ENCODE results near the gene LIPH.
A peak's percentile ranks its signal among the peaks of the same experiment; 100 is the strongest.
"Not testable (repeated sequence)": the region's sequence is repeated elsewhere in the genome, so short reads cannot be mapped to it uniquely, and the experiment has no call there.

Gene LIPH

DNA sequence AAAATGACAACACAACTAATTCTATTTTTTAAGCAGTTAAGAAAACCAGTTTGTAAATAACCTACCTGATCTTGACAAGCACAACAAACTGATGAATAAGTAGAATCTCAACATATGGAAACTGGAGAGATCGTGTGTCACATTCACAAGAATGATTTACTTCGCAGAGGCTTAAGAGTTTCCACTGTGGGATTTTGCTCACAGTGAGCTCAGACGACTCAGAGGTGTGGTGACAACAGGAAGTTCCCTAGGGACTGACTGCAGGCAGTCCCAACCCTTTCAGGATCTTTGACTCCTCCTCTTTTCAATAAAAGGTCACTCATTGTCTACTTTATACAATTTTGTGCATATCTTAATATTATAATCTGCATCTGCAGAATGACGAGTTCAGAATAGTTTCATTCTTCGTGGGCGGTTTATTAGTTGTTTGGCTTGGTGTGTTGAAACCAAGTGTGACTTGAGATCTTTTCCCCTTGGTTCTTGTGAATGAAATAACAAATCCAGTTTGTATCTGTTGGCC is at the start of gene LIPH:
Gene LIPH, minus strand, starts transcription at position 231 of the 520 bp plus-strand sequence. Its CDS starts 117 bp downstream, at position 114.
- DNase-seq: peak; percentile 27

DNA sequence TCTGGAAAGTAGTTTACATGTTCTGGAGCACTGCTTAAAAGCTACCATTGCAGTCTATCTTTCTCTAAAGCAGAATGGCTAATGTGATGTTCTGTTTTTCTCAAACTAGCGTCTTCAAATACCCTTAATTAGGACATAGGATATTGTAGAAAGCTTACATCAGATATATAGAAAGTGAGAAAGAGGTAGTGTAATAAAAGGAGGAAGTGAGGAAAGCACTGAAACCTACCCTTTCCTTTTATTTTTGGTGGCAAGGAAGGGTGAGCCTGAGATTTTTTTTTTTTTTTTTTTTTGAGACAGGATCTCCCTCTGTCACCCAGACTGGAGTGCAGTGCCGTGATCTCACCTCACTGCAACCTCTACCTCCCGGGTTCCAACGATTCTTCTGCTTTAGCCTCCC is 43.1 kb upstream of the LIPH start:
- no peak for DNase-seq

DNA sequence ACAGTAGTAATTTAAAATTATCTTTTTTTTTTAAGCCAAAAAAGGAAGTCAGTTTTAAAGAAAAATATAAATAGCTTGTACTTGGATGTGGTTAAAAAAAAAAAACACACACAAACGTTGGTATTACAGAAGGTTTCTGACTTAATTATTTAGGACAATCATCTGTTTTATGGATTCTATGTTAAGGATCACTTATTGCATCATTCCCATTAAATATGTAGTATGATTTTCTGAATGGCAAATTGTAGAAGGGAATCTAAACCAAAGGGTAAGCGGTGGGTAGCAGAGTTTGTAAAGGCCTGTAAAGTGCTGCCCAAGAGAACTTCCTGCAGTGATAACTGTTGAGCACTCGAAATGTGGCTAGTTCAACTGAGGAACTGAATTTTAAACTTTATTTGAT is 41.7 kb upstream of the LIPH start:
- no peak for DNase-seq

DNA sequence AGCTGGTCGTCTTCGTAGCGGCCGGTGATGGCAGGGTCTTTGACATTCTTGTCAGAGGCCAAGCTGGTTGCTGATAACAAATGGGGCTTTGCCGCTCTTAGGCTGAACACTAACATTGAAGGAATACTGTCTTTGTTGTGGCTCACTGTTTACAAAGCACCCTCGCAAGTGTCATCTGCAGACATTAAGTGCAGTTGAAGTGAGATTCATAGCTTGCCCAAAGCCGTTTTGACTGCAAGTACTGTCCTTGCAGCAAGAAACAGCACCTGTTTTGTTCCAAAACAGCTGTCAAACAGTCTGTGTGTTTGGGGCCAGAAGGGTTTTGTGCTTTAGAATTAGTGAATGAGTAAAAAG is 34.3 kb upstream of the LIPH start:
- no peak for DNase-seq

DNA sequence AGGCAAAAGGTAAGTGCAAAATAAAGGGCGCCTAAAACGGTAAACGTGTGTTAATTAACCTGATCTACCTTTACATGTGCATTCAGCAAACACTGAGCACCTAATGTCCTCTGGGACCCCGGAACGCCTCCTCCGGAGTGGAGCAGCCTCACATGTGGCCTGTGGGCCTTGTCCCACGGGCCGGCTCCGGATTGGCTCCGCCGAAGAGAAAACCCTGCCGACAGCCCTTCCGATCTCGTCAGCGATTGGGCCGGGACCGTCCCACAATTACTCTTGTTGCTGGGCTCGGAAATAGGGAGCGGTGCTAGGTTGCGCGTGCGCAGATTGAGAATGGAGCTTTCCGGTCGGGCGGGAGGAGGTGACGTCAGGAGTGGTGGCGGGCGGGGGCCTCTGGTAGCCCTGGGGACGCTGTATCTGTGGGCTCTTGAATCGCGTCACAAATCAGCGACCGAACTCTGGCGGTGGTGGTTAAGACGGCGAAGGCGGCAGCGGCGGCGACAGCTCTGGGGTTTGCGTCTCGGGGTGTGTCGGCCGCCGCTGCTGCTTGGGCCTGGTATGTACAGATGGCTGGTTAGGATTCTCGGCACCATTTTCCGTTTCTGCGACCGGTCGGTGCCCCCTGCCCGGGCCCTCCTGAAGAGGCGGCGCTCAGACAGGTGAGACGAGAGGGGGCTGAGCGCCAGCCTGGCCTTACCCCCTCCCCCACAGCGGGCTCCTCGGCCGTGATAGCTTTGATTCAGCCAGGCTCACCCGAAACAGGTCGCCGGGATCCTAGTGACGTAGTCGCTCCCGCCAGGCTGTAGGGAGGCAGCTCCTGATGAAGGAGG is 33.7 kb upstream of the LIPH start, which contains the start of gene SENP2:
Gene SENP2, plus strand, starts transcription at position 437 of the 827 bp plus-strand sequence. Its CDS starts 119 bp downstream, at position 556.
- DNase-seq: peak; percentile 100

DNA sequence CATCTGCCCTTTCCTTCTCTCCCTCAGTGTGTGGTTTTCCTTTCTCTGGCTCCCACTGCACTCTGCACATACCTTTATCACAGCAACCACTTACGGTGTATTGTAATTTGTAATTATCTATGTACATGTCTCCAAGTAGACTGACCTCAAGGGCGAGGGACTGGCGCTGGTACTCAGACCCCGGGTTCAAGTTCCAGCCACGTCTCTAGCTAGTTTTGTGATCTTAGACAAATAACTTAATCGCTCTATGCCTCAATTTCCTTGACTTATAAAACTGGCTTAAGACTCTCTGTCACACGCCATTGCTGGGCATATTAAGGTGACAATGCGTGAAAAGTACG is 33.1 kb upstream of the LIPH start:
- DNase-seq: no peak

DNA sequence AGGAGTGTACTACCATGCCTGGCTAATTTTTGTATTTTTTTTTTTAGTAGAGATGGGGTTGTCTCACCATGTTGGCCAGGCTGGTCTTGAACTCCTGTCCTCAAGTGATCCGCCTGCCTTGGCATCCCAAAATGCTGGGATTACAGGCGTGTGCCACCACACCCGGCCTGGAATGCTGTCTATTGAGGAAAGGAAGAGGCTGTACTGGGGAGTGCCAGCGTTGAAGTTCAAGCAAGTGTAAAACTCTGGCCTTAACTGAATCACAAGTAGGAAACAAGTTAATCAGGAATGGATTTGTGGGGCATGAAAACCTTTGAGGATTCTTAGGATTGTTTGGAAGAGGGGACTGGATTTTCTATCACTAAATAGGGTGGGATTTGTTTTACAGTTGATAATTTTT is 32.3 kb upstream of the LIPH start:
- no peak for DNase-seq

DNA sequence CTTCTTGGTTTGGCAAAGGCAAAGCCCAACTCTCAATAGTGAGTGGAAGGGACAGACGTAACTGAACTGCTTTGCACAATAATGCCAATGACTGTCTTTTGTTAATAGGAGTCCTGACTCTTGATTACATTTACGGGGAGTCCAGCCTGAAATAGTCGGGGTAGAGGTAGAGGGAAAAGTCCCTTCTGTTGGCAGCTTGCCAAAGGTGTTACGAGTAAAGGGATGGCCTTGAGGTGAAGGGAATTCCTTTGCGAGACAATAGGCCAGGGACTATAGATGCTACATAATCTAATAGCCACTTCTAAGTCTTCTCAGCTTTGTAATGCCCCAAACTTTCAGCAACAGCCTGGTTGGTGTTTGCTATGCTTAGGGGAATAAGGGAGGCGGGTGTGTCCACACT is 31.5 kb upstream of the LIPH start:
- no peak for DNase-seq

DNA sequence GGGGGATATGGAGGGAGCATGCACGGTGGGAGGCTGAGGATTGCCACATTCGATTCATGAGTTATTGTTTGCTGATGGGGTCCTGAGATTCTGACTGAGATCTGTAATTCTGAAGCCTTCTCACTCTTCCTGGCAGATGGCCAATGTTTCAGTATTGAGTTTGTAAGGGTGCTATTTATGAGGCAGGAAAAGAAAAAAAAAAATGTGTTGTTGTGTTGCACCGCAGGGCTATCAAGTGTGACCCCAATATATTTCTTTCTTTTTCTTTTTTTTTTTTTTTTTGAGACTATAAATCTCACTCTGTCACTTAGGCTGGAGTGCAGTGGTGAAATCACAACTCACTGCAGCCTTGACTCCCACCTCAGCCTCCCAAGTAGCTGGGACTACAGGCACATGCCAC is 30.5 kb upstream of the LIPH start:
- no peak for DNase-seq

DNA sequence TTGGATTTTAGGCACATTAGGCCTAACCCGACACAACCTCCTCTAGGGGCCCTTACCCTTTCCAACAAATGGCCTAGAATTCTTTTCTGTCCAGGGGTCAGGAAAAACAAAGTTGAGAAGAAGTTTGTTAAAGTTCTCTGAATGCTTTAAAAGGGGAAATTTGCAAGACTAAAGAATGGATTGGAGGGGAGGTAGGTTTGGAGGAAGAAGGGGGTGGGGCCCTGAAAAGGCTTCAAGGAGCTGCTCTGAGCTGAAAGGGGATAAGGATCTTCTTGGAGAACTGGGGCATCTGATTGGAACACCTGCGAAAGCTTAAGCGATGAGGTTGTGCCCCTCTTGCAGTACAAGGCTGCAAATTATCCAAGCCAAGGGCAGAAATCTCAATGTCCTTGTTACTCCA is 29.8 kb upstream of the LIPH start:
- no peak for DNase-seq

DNA sequence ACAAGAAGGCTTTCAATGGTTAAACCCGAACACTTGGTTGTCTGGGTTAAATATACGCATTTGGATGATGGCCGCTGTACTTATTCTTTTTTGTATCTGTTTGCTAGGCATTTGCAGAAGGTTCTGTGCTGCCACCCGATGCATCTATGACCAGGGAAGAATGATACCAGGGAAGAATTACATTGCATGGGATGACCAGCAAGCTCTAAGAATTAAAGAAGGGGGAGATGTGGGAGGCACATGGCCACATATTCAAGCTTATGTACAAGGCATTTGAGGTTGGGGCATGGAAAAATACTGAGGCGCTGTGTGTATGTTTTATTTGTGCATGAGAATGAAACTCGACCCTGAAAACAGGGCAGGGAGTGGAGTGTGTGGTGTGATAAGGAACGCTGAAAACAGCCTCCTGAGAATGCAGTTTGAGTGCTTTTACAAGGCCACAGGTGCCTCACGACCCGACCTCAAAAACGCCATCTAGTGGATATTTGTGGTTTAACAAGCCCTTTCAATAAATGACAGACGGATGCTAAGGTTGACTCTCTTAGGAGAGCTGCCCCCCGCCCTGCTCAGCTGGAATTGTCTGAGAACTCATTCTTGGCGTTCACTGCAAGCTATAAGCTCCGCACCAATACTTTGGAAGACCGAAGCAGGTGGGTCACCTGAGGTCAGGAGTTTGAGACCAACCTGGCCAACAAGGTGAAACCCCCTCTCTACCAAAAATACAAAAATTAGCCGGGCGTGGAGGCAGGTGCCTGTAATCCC is 22.9 kb upstream of the LIPH start:
- peak; percentile 80 for DNase-seq

DNA sequence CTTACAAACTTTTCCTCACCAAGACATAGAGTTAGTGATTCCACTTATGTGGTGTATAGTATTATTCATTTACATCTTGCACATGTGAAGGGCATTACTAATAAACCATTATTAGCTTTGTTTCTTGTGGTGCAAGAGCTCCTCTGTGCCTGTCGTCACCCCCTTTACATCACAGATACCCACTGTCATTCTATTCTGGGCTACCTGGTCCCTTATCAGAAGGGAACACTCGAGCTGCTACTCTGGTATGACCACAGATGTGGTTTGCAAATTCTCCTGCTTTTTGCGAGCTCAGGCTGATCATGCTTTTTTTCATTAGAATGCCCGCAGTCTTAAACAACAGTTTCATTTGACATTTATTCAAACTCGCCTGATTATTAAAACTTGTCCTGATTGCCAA is 19.8 kb upstream of the LIPH start:
- no peak for DNase-seq

DNA sequence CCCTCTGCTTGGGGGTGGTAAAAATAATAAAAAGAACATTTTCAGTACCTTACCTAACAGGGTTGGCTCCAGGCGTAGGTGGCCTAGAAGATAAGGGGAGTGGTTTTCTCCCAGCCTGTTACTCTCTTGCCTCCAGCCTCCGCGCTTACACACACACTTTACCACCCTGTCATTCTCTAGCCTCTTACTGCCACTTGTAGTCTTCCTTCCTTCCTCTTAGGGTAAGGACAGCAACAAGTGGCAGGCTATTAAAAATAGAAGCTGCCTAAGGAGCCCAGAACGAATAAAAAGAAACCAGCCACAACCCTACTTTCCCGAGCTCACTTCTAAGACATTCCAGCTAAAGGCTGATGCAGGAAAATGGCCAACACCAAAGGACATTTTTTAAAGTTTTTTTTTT is 9.6 kb upstream of the LIPH start:
- DNase-seq: no peak

DNA sequence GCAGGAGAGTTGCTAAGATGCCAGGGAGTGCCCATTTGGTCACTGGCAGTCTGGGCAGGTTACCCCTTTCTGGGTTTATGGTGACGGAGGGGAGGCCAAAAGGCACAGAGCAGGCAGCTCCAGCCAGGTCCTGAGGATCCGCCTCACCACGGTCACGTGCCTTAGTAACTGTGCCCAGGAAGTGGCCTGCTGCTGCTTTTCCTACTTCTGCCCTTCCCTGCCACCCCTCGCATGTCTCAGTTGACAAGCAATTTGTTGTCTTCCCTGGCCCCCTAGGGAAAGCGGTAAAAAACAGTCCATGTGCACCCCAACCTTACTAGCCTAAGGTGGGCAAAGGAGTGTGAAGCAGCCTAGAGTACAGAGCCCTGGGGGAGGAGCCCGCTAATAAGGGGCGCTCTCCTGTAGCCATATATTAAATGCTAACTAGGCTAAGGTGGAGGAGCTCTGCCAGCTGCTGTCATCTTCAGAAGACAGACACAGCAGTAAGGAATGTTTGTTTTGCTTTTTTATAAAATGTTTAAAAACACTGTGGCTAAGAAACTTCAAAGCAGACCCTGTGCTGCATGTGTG is 9.1 kb upstream of the LIPH start:
- DNase-seq: no peak

DNA sequence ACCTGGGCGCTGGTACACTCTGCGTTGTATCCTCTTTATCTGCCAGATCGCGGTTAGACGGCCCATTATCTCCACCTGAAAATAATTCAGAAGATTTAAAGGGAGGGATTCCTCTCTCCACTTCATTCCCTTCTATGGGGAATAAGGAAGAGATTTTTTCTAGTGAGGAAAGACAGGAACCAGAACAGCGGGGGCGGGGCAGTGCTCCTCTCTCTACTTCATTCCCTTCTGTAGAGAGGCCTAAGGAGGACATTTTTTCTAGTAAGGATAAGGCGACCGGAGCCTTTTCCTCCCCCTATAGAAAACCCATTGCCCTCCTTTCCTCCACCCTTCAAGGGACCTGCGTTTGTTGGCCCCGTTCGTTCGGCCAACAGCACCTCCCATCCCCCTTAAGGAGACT is 8.3 kb upstream of the LIPH start:
- DNase-seq: no peak

DNA sequence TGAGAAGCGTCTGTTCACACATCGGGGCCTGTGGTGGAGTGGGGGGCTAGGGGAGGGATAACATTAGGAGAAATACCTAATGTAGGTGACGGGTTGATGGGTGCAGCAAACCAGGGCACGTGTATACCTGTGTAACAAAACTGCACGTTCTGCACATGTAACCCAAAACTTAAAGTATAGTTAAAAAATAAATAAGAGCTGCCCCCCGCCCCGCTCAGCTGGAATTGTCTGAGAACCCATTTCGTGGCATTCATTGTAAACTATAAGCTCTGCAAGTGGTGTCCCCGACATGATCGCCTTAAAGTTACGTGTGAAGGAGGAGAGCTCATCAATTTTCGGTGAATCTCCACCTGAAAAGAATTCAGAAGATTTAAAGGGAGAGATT is 7.3 kb upstream of the LIPH start:
- DNase-seq: no peak

DNA sequence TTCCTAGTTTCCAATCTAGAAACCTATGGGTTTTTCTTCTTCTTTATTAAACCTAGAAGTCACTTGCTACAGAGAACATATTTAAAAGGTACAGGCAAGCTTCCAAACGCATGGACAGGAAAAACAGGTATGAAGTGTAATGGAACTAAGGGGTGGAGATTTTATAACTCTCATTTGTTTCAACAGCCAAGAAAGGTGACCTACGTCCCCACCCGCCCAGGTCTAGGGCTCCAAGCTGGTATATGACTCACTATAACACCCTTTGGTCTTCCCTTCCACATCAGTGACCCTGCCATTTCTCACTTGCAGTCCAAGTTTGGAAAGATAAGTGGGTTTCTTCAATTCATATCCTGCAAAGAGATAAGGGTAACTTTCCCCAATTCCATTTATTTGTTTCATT is 6.0 kb upstream of the LIPH start:
- no peak for DNase-seq

DNA sequence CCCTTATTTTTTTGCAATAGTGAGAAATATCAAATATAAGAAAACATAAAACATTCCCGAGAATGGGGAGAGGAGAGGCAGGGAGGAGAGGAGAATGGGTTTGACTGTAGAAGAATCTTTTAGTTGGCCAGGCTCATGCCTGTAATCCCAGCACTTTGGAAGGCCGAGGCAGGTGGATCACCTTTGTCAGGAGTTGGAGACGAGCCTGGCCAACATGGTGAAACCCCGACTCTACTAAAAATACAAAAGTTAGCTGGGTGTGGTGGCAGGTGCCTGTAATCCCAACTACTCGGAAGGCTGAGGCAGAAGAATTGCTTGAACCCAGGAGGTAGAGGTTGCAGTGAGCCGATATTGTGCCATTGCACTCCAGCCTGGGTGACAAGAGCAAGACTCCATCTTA is 4.3 kb upstream of the LIPH start:
- DNase-seq: not testable (repeated sequence)

DNA sequence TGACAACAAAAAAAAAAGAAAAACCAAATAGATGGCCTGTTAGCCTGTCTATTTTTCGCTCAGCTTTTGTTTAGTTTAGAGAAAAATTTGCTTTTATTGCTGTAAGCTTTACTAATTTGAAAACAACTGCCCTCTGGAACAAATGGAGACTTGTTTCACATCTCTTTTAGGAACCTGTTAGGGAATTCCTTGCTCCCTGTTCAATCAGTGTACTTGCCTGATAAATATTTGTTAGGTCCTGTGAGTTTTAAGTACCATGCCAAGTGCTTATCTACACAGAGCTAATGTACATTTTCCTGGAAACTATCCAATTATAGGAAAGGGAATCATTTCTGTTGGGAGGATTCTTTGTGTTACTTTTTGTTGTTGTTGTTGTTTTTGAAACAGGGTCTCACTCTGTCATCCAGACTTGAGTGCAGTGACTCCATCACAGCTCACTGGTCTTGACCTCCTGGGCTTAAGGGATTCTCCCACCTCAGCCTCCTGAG is 3.5 kb upstream of the LIPH start:
- DNase-seq: no peak

DNA sequence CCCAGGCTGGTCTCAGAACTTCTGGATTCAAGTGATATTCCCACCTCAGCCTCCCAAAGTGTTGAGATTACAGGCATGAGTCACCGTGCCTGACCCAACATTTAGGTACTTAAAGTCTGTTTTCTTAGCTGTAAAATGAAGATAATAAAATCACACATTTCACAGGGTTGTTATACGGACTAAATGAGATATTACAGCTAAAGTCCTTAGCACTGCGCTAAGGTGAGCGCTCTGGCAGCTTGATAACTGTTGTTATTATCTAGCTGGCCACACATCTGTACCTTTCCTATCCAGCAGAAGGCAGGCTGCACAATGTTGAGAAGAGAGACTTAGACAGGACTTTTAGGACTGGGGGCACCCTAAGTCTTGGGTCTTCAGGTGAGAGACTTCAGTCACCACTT is 2.7 kb upstream of the LIPH start:
- DNase-seq: no peak

DNA sequence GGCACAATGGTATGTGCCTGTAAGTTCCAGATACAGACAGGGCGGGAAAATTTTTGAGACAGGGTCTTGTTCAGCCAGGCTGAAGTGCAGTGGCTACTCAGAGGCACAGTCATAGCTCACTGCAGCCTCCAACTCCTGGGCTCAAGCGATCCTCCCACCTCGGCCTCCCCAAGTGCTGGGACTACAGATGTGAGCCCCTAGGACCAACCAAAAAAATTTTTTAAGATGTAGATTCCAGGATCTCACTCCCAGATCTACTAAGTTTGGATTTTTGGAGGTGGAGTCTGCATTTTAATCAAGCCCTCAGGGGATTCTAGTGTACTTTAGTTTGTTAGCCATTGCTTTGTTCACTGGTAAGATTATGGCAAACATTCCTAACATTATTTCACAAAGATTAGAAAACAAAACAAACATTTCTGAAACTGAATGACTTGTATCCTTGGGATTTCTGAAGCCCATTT is 2.7 kb downstream of the LIPH start:
- DNase-seq: no peak

DNA sequence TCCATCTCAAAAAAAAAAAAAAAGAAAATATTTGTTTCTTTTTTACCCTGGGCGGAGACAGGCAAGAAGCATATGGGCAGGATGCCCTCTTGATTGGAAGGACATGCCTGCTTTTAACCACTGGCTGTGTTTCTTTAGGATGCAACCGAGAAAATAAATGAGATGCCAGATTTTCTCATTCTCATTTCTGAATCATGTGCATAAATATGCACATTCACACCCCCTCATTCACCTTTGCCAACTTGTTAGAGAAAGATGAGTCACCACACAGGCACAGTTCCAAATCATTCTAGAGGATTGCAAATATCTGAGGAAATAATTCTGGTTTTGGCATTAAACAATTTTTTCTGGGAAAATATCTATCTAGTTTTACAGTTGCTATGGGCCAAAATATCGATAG is 3.3 kb downstream of the LIPH start:
- DNase-seq: no peak

DNA sequence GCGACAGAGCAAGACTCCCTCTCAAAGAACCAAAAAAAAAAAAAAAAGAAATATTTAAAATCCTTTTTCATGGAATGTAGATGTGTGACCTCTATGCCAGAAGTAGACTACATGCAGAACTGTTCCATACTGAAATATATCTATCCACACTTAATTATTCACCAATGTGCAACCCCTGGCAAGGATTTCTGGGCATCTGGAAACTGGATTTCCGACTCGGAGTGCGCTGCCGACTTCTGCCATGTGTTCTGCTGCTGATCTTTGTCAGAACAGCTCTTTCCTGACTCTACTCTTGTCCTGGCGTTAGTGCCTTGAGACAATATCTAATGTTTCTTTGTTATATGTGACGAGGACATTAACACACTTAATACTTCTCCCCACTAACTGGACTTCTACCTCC is 11.7 kb downstream of the LIPH start:
- DNase-seq: no peak

DNA sequence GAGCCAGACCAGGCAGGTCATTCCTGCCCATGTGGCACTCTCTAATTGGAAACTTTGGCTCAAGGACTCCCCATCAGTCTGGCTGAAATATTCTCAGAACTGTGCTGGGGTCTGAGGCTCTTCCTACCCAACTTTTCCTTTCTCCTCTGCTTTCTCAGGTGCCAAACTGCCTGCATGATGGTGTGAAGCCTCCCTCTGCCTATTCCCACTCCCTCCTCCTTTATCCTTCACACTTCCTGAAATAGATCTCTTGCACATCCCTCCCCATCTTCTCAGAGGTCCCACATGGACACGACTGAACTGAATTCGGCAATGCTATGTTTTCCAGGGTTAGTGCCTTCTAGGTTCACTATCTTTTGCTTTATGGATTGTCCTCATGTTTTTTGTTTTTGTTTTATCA is 12.5 kb downstream of the LIPH start:
- DNase-seq: no peak
